Keratinocyte (primary cell): ENCODE data around the gene DCLK1.

ENCODE experiments used
- EZH2 ChIP-seq: IDR thresholded peaks from one replicate; pipeline ENCODE4 v1.6.1; 2012; ENCODE audit warnings: inconsistent platforms, mild to moderate bottlenecking, low read length, moderate library complexity
- TF ChIP-seq, protein P1 (sequence below), 3 experiments: IDR thresholded peaks in 1 of 3; conservative IDR thresholded peaks in 1 of 3; optimal IDR thresholded peaks in 1 of 3; 2 replicates in 2 of 3; 3 replicates in 1 of 3; pipeline versions ENCODE3 to v1.5.1; 2011; ENCODE audit warnings: low read length in 3 of 3, mild to moderate bottlenecking in 3 of 3, moderate library complexity in 2 of 3, control low read depth in 1 of 3, inconsistent platforms in 1 of 3; ENCODE audit not compliant: insufficient read depth in 2 of 3; ENCODE audit errors: extremely low read depth in 1 of 3

DNA sequence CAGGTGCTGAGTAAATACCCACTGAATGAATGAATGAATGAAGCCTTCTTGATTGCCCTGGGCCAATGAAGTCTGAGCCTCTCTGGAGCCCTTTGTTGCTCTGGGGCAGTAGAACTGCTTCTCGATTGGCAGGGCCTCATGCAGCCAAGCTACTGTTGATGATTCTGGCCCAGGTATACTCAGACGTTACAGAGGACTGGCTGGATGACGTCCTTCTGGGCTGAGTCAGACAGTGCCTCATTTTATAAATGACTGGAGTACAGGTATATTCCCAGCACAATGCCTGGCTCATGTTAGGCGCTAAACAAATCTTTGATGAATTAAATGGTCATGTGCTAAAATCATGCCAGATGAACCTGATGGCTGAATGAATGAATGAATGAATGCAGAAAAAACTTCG, 410.9 kb downstream of the DCLK1 start:
- TF ChIP-seq, protein P1, sequence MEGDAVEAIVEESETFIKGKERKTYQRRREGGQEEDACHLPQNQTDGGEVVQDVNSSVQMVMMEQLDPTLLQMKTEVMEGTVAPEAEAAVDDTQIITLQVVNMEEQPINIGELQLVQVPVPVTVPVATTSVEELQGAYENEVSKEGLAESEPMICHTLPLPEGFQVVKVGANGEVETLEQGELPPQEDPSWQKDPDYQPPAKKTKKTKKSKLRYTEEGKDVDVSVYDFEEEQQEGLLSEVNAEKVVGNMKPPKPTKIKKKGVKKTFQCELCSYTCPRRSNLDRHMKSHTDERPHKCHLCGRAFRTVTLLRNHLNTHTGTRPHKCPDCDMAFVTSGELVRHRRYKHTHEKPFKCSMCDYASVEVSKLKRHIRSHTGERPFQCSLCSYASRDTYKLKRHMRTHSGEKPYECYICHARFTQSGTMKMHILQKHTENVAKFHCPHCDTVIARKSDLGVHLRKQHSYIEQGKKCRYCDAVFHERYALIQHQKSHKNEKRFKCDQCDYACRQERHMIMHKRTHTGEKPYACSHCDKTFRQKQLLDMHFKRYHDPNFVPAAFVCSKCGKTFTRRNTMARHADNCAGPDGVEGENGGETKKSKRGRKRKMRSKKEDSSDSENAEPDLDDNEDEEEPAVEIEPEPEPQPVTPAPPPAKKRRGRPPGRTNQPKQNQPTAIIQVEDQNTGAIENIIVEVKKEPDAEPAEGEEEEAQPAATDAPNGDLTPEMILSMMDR (optimal IDR thresholded peaks at IDR 0.05 in 1 of 3, IDR thresholded peaks at IDR 0.05 in 1 of 3, conservative IDR thresholded peaks at IDR 0.05 in 1 of 3; ENCODE audit: extremely low read depth in 1 of 3, insufficient read depth in 2 of 3, low read length in 3 of 3): no peak
- no peak for TF ChIP-seq EZH2
